HCT116 (cell line): ENCODE results near the gene CHST15. TPM values are rescaled to one million over a fixed set of nuclear protein-coding genes. Genes with fewer than 3 reads are reported as not detected.

Experiments
- ATAC-seq: fragments of 200-7000 bp; cut with Tn5 transposase; 2 replicates; pipeline ENCODE4 v1.9.1; 2020; ENCODE audit warnings: mild to moderate bottlenecking, moderate library complexity
- BruUV-seq: library from RNA; stranded (reverse); fragments of 400-500 nt; replicated peaks from 2 replicates; lab custom pipeline; 2021; lab: Mats Ljungman, UMichigan
- CTCF ChIA-PET: fragments of 300-600 bp; sonication (Branson Sonifier 250); formaldehyde crosslinking; loops from one replicate; lab custom pipeline; 2021; ENCODE audit warnings: antibody characterized with exemption; lab: Charles Lee
- POLR2A ChIA-PET: fragments of 300-600, 350-600 bp; sonication (Branson Sonifier 250); formaldehyde crosslinking; loops from one replicate; lab custom pipeline; 2021; ENCODE audit warnings: antibody characterized with exemption; lab: Charles Lee
- RAD21 ChIA-PET, 2 experiments: fragments of 300-600 bp; sonication (Branson Sonifier 250); formaldehyde crosslinking; loops; one replicate each; lab custom pipeline; 2023; ENCODE audit warnings: low total read pairs in 2 of 2; ENCODE audit not compliant: uncharacterized antibody in 2 of 2, unreplicated experiment in 2 of 2, low non-redundant PET in 1 of 2; lab: Charles Lee
- DNase-seq: peaks from one replicate; pipeline ENCODE4 v3.0.0-alpha.2; 2010; ENCODE audit warnings: low read depth, low spot score
- H2AFZ ChIP-seq: fragments of 200-600 bp; shearing (Covaris generic), sonication (generic); 2 replicates; pipeline ENCODE4 v1.6.1; 2017; ENCODE audit warnings: low read depth, mixed run types, mixed read lengths, antibody characterized with exemption, low read length; ENCODE audit not compliant: poor library complexity, severe bottlenecking
- H3K27ac ChIP-seq: 2 replicates; pipeline ENCODE4 v1.5.1; 2012; ENCODE audit warnings: low read depth, low read length
- H3K27me3 ChIP-seq: fragments of 200-600 bp; sonication (generic); 2 replicates; pipeline ENCODE4 v1.6.1; 2016; ENCODE audit warnings: mixed run types, low read length, mixed read lengths; ENCODE audit not compliant: insufficient read depth
- H3K36me3 ChIP-seq, 2 experiments: fragments of 200-500 bp in 1 of 2; fragments of 200-600 bp in 1 of 2; sonication (Bioruptor generic) in 1 of 2; sonication (generic) in 1 of 2; 2 replicates each; pipeline versions ENCODE4 v1.5.1 to v1.6.1; 2014 to 2016; ENCODE audit warnings: low read length in 2 of 2, inconsistent platforms in 1 of 2, mixed read lengths in 1 of 2, mixed run types in 1 of 2; ENCODE audit not compliant: insufficient read depth in 2 of 2, control insufficient read depth in 1 of 2
- H3K4me1 ChIP-seq, 2 experiments: fragments of 200-600 bp in 1 of 2; sonication (generic) in 1 of 2; 2 replicates each; pipeline versions ENCODE4 v1.5.1 to v1.6.1; 2012 to 2017; ENCODE audit warnings: low read length in 2 of 2, inconsistent platforms in 1 of 2, mild to moderate bottlenecking in 1 of 2, mixed read lengths in 1 of 2, mixed run types in 1 of 2, moderate library complexity in 1 of 2; ENCODE audit not compliant: insufficient read depth in 2 of 2, control insufficient read depth in 1 of 2
- H3K4me2 ChIP-seq: fragments of 200-600 bp; sonication (generic); 2 replicates; pipeline ENCODE4 v1.6.1; 2017; ENCODE audit warnings: mixed run types, low read length, mixed read lengths
- H3K4me3 ChIP-seq, 2 experiments: fragments of 200-600 bp in 1 of 2; sonication (generic) in 1 of 2; replicated peaks in 1 of 2; 2 replicates each; pipeline ENCODE4 v1.5.1; 2011 to 2016; ENCODE audit warnings: low read length in 2 of 2, control low read depth in 1 of 2, low read depth in 1 of 2, mild to moderate bottlenecking in 1 of 2, mixed read lengths in 1 of 2, mixed run types in 1 of 2
- H3K79me2 ChIP-seq: fragments of 200-600 bp; sonication (generic); 2 replicates; pipeline ENCODE4 v1.6.1; 2017; ENCODE audit warnings: mild to moderate bottlenecking, mixed run types, low read length, moderate library complexity, mixed read lengths; ENCODE audit not compliant: insufficient read depth
- H3K9ac ChIP-seq: fragments of 200-600 bp; sonication (generic); 2 replicates; pipeline ENCODE4 v1.6.1; 2016; ENCODE audit warnings: low read length, mixed read lengths
- H3K9me2 ChIP-seq: fragments of 200-600 bp; sonication (generic), shearing (Covaris generic); 2 replicates; pipeline ENCODE4 v1.6.1; 2017; ENCODE audit warnings: mixed run types, mild to moderate bottlenecking, moderate library complexity; ENCODE audit not compliant: insufficient read depth
- H3K9me3 ChIP-seq, 2 experiments: fragments of 200-500 bp in 1 of 2; fragments of 200-600 bp in 1 of 2; sonication (Bioruptor generic) in 1 of 2; sonication (generic) in 1 of 2; 2 replicates each; pipeline ENCODE4 v1.6.1; 2014 to 2017; ENCODE audit warnings: low read length in 2 of 2, mixed read lengths in 2 of 2, inconsistent platforms in 1 of 2, low read depth in 1 of 2, mild to moderate bottlenecking in 1 of 2, mixed run types in 1 of 2, moderate library complexity in 1 of 2; ENCODE audit not compliant: control insufficient read depth in 1 of 2, insufficient read depth in 1 of 2
- H4K20me1 ChIP-seq: fragments of 200-600 bp; sonication (generic), shearing (Covaris generic); 2 replicates; pipeline ENCODE4 v1.6.1; 2017; ENCODE audit warnings: mixed run types, mild to moderate bottlenecking, moderate library complexity; ENCODE audit not compliant: insufficient read depth
- CBX3 ChIP-seq: IDR thresholded peaks from 2 replicates; pipeline ENCODE4 v1.6.1; 2012; ENCODE audit warnings: low read depth
- CEBPB ChIP-seq: IDR thresholded peaks from 2 replicates; pipeline ENCODE4 v1.6.1; 2012; ENCODE audit warnings: low read depth
- EGR1 ChIP-seq: IDR thresholded peaks from 2 replicates; pipeline ENCODE4 v1.6.1; 2012; ENCODE audit warnings: low read depth
- ELF1 ChIP-seq: IDR thresholded peaks from 2 replicates; pipeline ENCODE4 v1.6.1; 2012; ENCODE audit warnings: low read depth, borderline replicate concordance
- EZH2 ChIP-seq: fragments of 200-600 bp; sonication (generic); IDR thresholded peaks from 2 replicates; pipeline ENCODE4 v1.6.1; 2017; ENCODE audit warnings: antibody characterized with exemption, mixed run types
- EZH2phosphoT487 ChIP-seq: fragments of 200-600 bp; IDR thresholded peaks from 2 replicates; pipeline ENCODE4 v1.6.1; 2018; ENCODE audit warnings: antibody characterized with exemption, borderline replicate concordance
- FOSL1 ChIP-seq: IDR thresholded peaks from 2 replicates; pipeline ENCODE4 v1.6.1; 2012; ENCODE audit warnings: low read depth
- JUND ChIP-seq: IDR thresholded peaks from 2 replicates; pipeline ENCODE4 v1.6.1; 2012
- POLR2A ChIP-seq: IDR thresholded peaks from 2 replicates; pipeline ENCODE4 v1.7.0; 2011; ENCODE audit warnings: borderline replicate concordance; ENCODE audit not compliant: insufficient read depth, insufficient read length; ENCODE audit errors: extremely low read depth
- POLR2AphosphoS5 ChIP-seq: IDR thresholded peaks from 2 replicates; pipeline ENCODE4 v1.6.1; 2011; ENCODE audit warnings: mild to moderate bottlenecking, low read depth, low read length, moderate library complexity
- RAD21 ChIP-seq: IDR thresholded peaks from 2 replicates; pipeline ENCODE4 v1.6.1; 2012; ENCODE audit warnings: low read depth, mild to moderate bottlenecking
- SP1 ChIP-seq: IDR thresholded peaks from 2 replicates; pipeline ENCODE4 v1.6.1; 2012; ENCODE audit warnings: low read depth
- SRF ChIP-seq: IDR thresholded peaks from 2 replicates; pipeline ENCODE4 v1.6.1; 2012; ENCODE audit warnings: low read depth
- TCF7L2 ChIP-seq: IDR thresholded peaks from 2 replicates; pipeline ENCODE4 v1.7.0; 2011; ENCODE audit warnings: borderline replicate concordance, inconsistent platforms; ENCODE audit not compliant: insufficient read depth, insufficient read length; ENCODE audit errors: extremely low read depth
- YY1 ChIP-seq: IDR thresholded peaks from 2 replicates; pipeline ENCODE4 v1.6.1; 2011; ENCODE audit warnings: low read length, low read depth, moderate library complexity, mild to moderate bottlenecking; ENCODE audit not compliant: insufficient replicate concordance; ENCODE audit errors: extremely low read depth
- ZFX ChIP-seq: fragments of 450-650 bp; IDR thresholded peaks from 2 replicates; pipeline ENCODE4 v1.6.1; 2017
- ZNF274 ChIP-seq: fragments of 200-500 bp; sonication (Bioruptor generic); IDR thresholded peaks from 2 replicates; pipeline ENCODE4 v1.6.1; 2014; ENCODE audit warnings: mild to moderate bottlenecking, low read depth, low read length, inconsistent platforms
- intact Hi-C: fragments of 100-400 bp; cut with micrococcal nuclease; formaldehyde crosslinking; loops from 2 replicates; pipeline ENCODE4 v1.10.0; 2022
- total RNA-seq: library from RNA; stranded (reverse); gene quantifications from one replicate; pipeline ENCODE4 v1.2.1, GENCODE V29; 2021; ENCODE audit not compliant: unreplicated experiment
- TF ChIP-seq, protein P1 (sequence below), 3 experiments: fragments of 200-600 bp in 1 of 3; sonication (generic) in 1 of 3; IDR thresholded peaks in 2 of 3; conservative IDR thresholded peaks in 1 of 3; 2 replicates each; pipeline ENCODE4 v1.5.1; 2012 to 2017; ENCODE audit warnings: low read depth in 2 of 3, low read length in 2 of 3, antibody characterized with exemption in 1 of 3, borderline replicate concordance in 1 of 3, control low read depth in 1 of 3, mild to moderate bottlenecking in 1 of 3, mixed read lengths in 1 of 3, mixed run types in 1 of 3, moderate library complexity in 1 of 3; ENCODE audit not compliant: insufficient read depth in 1 of 3
- TF ChIP-seq, protein P2 (sequence below): IDR thresholded peaks from 2 replicates; pipeline ENCODE4 v1.6.1; 2012
- TF ChIP-seq, protein P3 (sequence below): IDR thresholded peaks from 2 replicates; pipeline ENCODE4 v1.6.1; 2012

CHST15 gene
- total RNA-seq, 1 experiment from 2014 or later = 47.2 TPM

- BruUV-seq = no TSS peak
- Histone ChIP-seq H3K9me2 (no peaks in the 10 kb centered on the region), H3K9ac (no peak overlapping the region), H3K27me3 (no peaks in the 10 kb centered on the region), H3K4me2 (no peak overlapping the region), H3K9me3 (no peaks in the 10 kb centered on the region), H3K36me3 (no peaks in the 10 kb centered on the region), H2AFZ (no peak overlapping the region), H4K20me1 (no peaks in the 10 kb centered on the region)
- ATAC-seq (no peak), DNase-seq (no peak)
- ChIA-PET CTCF (no interaction called here), RAD21 (no interaction called here)
- TF ChIP-seq ZFX (no peak), ELF1 (no peak)
- TF ChIP-seq, all 23 proteins: peak for 0
- Histone ChIP-seq H3K4me3 (no peak overlapping the region), H3K79me2 (no peaks in the 10 kb centered on the region), H3K27ac (no peak overlapping the region), H3K4me1 (no peaks in the 10 kb centered on the region)
- intact Hi-C loops = no loop called here
- POLR2A ChIA-PET = no interaction called here
Observed at GRCh38 chr10:124112891-124113580, 19.6 kb upstream of the CHST15 start.

DNA sequence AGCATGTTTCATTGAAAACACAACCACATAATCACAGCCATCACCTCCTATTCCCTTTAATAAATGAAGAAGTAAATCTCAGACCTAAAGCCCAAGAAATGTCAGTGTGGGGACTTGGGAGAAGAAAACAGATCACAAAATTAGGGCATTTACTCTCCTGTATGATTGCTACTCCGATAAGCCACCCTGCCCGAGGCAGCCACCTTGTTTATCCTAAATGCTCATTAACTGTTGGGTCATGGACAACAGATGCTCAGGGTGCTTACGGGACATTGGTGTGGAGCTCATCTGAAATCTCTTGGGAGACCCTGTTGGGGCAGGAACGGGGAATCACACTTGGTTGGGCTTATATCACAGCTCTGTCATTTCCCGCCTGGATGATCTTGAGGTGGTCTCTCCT is 17.5 kb upstream of the CHST15 start:
- Histone ChIP-seq H3K9me3 (no peaks in the 10 kb centered on the region), H3K27me3 (no peaks in the 10 kb centered on the region), H2AFZ (no peak overlapping the region), H4K20me1 (no peaks in the 10 kb centered on the region), H3K27ac (no peak overlapping the region), H3K4me1 (peaks cover 17% of the 10 kb centered on the region in 2 experiments), H3K4me2 (no peak overlapping the region), H3K9ac (no peak overlapping the region), H3K79me2 (no peaks in the 10 kb centered on the region), H3K9me2 (no peaks in the 10 kb centered on the region), H3K4me3 (no peak overlapping the region), H3K36me3 (no peaks in the 10 kb centered on the region)
- intact Hi-C loops = no loop called here
- no TSS peak for BruUV-seq
- POLR2A ChIA-PET = no interaction called here
- RAD21 ChIA-PET = no interaction called here
- DNase-seq = no peak
- ATAC-seq = no peak
- CTCF ChIA-PET = interaction anchor here (1.4 kb wide), 1 partner anchor 15 kb away, joined by 8 read pairs; no protein-coding TSS in a partner anchor
- no peak for TF ChIP-seq CEBPB
- no peak for TF ChIP-seq ELF1
- no peak for TF ChIP-seq EZH2phosphoT487
- TF ChIP-seq SRF = no peak
- no peak for TF ChIP-seq SP1
- no peak for TF ChIP-seq RAD21
- no peak for TF ChIP-seq EZH2
- TF ChIP-seq, protein P1, sequence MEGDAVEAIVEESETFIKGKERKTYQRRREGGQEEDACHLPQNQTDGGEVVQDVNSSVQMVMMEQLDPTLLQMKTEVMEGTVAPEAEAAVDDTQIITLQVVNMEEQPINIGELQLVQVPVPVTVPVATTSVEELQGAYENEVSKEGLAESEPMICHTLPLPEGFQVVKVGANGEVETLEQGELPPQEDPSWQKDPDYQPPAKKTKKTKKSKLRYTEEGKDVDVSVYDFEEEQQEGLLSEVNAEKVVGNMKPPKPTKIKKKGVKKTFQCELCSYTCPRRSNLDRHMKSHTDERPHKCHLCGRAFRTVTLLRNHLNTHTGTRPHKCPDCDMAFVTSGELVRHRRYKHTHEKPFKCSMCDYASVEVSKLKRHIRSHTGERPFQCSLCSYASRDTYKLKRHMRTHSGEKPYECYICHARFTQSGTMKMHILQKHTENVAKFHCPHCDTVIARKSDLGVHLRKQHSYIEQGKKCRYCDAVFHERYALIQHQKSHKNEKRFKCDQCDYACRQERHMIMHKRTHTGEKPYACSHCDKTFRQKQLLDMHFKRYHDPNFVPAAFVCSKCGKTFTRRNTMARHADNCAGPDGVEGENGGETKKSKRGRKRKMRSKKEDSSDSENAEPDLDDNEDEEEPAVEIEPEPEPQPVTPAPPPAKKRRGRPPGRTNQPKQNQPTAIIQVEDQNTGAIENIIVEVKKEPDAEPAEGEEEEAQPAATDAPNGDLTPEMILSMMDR (IDR thresholded peaks at IDR 0.05 in 2 of 3, conservative IDR thresholded peaks at IDR 0.05 in 1 of 3; ENCODE audit: borderline replicate concordance in 1 of 3, insufficient read depth in 1 of 3, low read depth in 2 of 3, low read length in 2 of 3) = no peak
- no peak for TF ChIP-seq ZNF274
- TF ChIP-seq FOSL1 = no peak
- no peak for TF ChIP-seq JUND
- no peak for TF ChIP-seq CBX3
- TF ChIP-seq, protein P2, sequence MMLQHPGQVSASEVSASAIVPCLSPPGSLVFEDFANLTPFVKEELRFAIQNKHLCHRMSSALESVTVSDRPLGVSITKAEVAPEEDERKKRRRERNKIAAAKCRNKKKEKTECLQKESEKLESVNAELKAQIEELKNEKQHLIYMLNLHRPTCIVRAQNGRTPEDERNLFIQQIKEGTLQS = no peak
- TF ChIP-seq, protein P3, sequence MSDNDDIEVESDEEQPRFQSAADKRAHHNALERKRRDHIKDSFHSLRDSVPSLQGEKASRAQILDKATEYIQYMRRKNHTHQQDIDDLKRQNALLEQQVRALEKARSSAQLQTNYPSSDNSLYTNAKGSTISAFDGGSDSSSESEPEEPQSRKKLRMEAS = no peak
- TF ChIP-seq TCF7L2 = no peak
- TF ChIP-seq POLR2AphosphoS5 = no peak
- TF ChIP-seq POLR2A = no peak
- no peak for TF ChIP-seq YY1
- TF ChIP-seq EGR1 = no peak
